ENCODE results near the gene BMP7. TPM values are rescaled to one million over a fixed set of nuclear protein-coding genes. Genes with fewer than 3 reads are reported as not detected.
"Not testable (repeated sequence)": the region's sequence is repeated elsewhere in the genome, so short reads cannot be mapped to it uniquely, and the experiment has no call there.

Gene BMP7
- total and polyA plus RNA-seq, 2 experiments from 2014 or later, result not detected

- Histone ChIP-seq H2AFZ (no peak overlapping the region), H3K27ac (no peak overlapping the region), H3K9me2 (ENCODE audit: insufficient read depth) (no peaks in the 10 kb centered on the region), H3K4me2 (ENCODE audit: unreplicated experiment) (no peak overlapping the region), H3K9me3 (ENCODE audit: low read depth) (no peaks in the 10 kb centered on the region), H3F3A (ENCODE audit: insufficient read depth) (peaks cover 4% of the 10 kb centered on the region; the same call in 1 of the 2 replicates), H3K4me3 (no peak overlapping the region), H3K79me2 (ENCODE audit: insufficient read depth) (no peaks in the 10 kb centered on the region), H3K27me3 (replicated peaks; ENCODE audit: insufficient read depth) (no peaks in the 10 kb centered on the region), H3K9ac (no peak overlapping the region), H3K36me3 (ENCODE audit: low read depth) (no peaks in the 10 kb centered on the region), H3K4me1 (ENCODE audit: insufficient read depth) (peaks cover 22% of the 10 kb centered on the region), H4K20me1 (ENCODE audit: insufficient read depth) (no peaks in the 10 kb centered on the region)
- DNase-seq, result no peak
- 90 to 94% methylated on average over 6 of the region's 6 CpGs for WGBS, 2 experiments (ENCODE audit: low coverage in 1 of 2, low lambda C conversion rate in 2 of 2, missing lambda C conversion rate in 2 of 2)
- in situ Hi-C loops (cut with MboI), result no loop called here
- TF ChIP-seq EZH2 (IDR thresholded peaks at IDR 0.05; ENCODE audit: insufficient read depth, poor library complexity, severe bottlenecking), result no peak
- no peak for TF ChIP-seq EZH2phosphoT487 (IDR thresholded peaks at IDR 0.05; ENCODE audit: insufficient read depth, low read depth)
Observed at GRCh38 chr20:57192311-57192710, 74.1 kb downstream of the BMP7 start.

GRCh38 chr20:57191265-57191638 is 75.2 kb downstream of the BMP7 start:
- H3K79me2 ChIP-seq (ENCODE audit: insufficient read depth); H3K9me2 ChIP-seq (ENCODE audit: insufficient read depth); H3F3A ChIP-seq (ENCODE audit: insufficient read depth); H2AFZ ChIP-seq; in situ Hi-C loops (cut with MboI); H3K4me3 ChIP-seq; DNase-seq; H3K36me3 ChIP-seq (ENCODE audit: low read depth); H3K9me3 ChIP-seq (ENCODE audit: low read depth); H4K20me1 ChIP-seq (ENCODE audit: insufficient read depth); H3K9ac ChIP-seq; H3K27ac ChIP-seq; H3K27me3 ChIP-seq (replicated peaks; ENCODE audit: insufficient read depth); H3K4me2 ChIP-seq (ENCODE audit: unreplicated experiment): not testable (repeated sequence)
- 79 to 80% methylated on average over 8 of the region's 8 CpGs for WGBS, 2 experiments (ENCODE audit: low coverage in 1 of 2, low lambda C conversion rate in 2 of 2, missing lambda C conversion rate in 2 of 2)
- H3K4me1 ChIP-seq (ENCODE audit: insufficient read depth), result peaks cover 22% of the 10 kb centered on the region

GRCh38 chr20:57190536-57191264 is 75.7 kb downstream of the BMP7 start:
- Histone ChIP-seq H3K9ac (no peak overlapping the region), H3K9me3 (ENCODE audit: low read depth) (no peaks in the 10 kb centered on the region), H3K36me3 (ENCODE audit: low read depth) (no peaks in the 10 kb centered on the region), H3K4me3 (no peak overlapping the region), H3F3A (ENCODE audit: insufficient read depth) (peaks cover 4% of the 10 kb centered on the region; the same call in 1 of the 2 replicates), H3K4me2 (ENCODE audit: unreplicated experiment) (no peak overlapping the region), H3K27me3 (replicated peaks; ENCODE audit: insufficient read depth) (no peaks in the 10 kb centered on the region; the same call in 1 of the 2 replicates), H3K9me2 (ENCODE audit: insufficient read depth) (no peaks in the 10 kb centered on the region), H3K79me2 (ENCODE audit: insufficient read depth) (no peaks in the 10 kb centered on the region), H4K20me1 (ENCODE audit: insufficient read depth) (no peaks in the 10 kb centered on the region), H3K4me1 (ENCODE audit: insufficient read depth) (peaks cover 16% of the 10 kb centered on the region), H2AFZ (no peak overlapping the region), H3K27ac (no peak overlapping the region)
- TF ChIP-seq EZH2 (IDR thresholded peaks at IDR 0.05; ENCODE audit: insufficient read depth, poor library complexity, severe bottlenecking) (no peak), EZH2phosphoT487 (IDR thresholded peaks at IDR 0.05; ENCODE audit: insufficient read depth, low read depth) (no peak)
- peak; percentile 87 for DNase-seq
- in situ Hi-C loops (cut with MboI), result no loop called here
- 80 to 81% methylated on average over 17 of the region's 17 CpGs for WGBS, 2 experiments (ENCODE audit: low coverage in 1 of 2, low lambda C conversion rate in 2 of 2, missing lambda C conversion rate in 2 of 2)

DNA sequence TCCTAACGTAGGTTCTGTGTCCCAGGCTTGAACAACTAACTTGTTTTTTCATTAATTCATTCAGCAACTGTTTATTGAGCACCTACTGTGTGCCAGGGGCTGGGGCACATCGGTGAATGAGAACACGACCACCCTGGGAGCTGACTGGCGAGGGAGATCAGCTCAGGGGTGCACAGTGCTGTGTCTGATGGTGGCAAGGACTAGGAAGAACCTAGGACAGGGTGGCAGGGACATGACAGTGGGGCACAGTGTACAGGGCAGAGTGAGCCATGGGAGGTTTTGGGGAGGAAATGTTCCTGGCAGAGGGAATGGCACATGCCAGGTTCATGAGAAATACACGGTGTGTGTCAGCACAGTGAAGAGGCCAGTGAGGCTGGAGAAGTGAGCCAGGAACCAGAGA is 76.7 kb downstream of the BMP7 start:
- TF ChIP-seq EZH2 (IDR thresholded peaks at IDR 0.05; ENCODE audit: insufficient read depth, poor library complexity, severe bottlenecking) (no peak), EZH2phosphoT487 (IDR thresholded peaks at IDR 0.05; ENCODE audit: insufficient read depth, low read depth) (no peak)
- Histone ChIP-seq H3K27ac (no peak overlapping the region), H3K9me2 (ENCODE audit: insufficient read depth) (no peaks in the 10 kb centered on the region), H3K9me3 (ENCODE audit: low read depth) (no peaks in the 10 kb centered on the region), H3K27me3 (replicated peaks; ENCODE audit: insufficient read depth) (peaks cover 7% of the 10 kb centered on the region; the same call in 1 of the 2 replicates), H3F3A (ENCODE audit: insufficient read depth) (peaks cover 4% of the 10 kb centered on the region; the same call in 1 of the 2 replicates), H3K9ac (no peak overlapping the region), H4K20me1 (ENCODE audit: insufficient read depth) (no peaks in the 10 kb centered on the region), H3K4me2 (ENCODE audit: unreplicated experiment) (no peak overlapping the region), H3K36me3 (ENCODE audit: low read depth) (no peaks in the 10 kb centered on the region), H3K79me2 (ENCODE audit: insufficient read depth) (no peaks in the 10 kb centered on the region), H3K4me1 (ENCODE audit: insufficient read depth) (peaks cover 11% of the 10 kb centered on the region), H2AFZ (no peak overlapping the region), H3K4me3 (no peak overlapping the region)
- in situ Hi-C loops (cut with MboI), result no loop called here
- peak; percentile 23 for DNase-seq
- WGBS, 2 experiments (ENCODE audit: low coverage in 1 of 2, low lambda C conversion rate in 2 of 2, missing lambda C conversion rate in 2 of 2), result 85 to 92% methylated on average over 5 of the region's 5 CpGs
